Measurements from ENCODE around the gene OR2T29.
"Not testable (repeated sequence)": the region's sequence is repeated elsewhere in the genome, so short reads cannot be mapped to it uniquely, and the experiment has no call there.

Gene OR2T29

DNA sequence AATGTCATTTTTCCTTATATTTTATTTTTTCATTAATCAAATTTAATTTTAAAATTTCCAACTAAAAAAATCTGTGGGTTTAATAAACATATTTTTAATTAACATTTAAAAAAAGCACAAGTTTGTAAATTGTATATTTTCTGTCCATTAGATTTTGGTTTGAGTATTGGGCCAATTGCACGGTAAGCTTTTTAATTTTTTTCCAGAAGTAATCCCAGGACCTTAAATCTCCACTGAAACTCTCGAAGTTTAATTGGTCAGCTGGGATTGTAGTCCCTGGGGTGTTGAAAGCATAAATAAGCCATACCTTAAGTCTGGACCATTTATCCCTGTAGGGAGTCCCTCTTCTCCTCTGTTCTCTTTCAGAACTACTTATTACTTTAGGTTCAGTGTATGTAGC is 54.8 kb downstream of the OR2T29 start, which contains the start of gene OR2G6:
TSS of gene OR2G6 (plus strand) at position 301 of the 400 bp plus-strand sequence. CDS start 13,574 bp downstream, outside the sequence.
- not testable (repeated sequence) for DNase-seq
